GM18505 (cell line): ENCODE results near the gene KEL.

Experiments used
- ATAC-seq: cut with Tn5 transposase; IDR thresholded peaks from one replicate; pipeline ENCODE4 v1.9.1; 2021; ENCODE audit not compliant: unreplicated experiment
- POLR2A ChIP-seq: IDR thresholded peaks from 4 replicates; pipeline ENCODE4 v1.6.1; 2011; ENCODE audit warnings: borderline replicate concordance; ENCODE audit not compliant: insufficient read depth, insufficient read length; ENCODE audit errors: extremely low read depth

KEL gene

DNA sequence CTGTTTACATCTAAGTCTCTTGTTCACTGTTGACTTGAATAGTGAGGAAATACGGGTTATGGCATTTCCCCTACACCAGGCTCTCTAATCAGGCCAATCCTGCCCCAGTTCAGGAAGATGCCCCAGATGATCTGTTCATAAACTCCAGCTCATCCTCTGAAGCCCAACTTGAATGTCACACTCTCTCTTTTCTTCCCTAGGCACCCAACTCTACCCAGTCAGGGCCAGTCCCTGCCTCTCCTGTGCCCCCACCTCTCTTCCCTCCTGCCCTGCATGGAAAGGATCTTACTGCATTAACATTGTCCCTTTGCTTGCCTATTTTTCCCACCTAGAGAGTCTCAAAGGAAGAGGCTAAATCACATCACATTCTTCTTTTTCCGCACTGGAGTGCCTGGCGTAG is 66.0 kb downstream of the KEL start:
- TF ChIP-seq POLR2A, result no peak
- no peak for ATAC-seq

DNA sequence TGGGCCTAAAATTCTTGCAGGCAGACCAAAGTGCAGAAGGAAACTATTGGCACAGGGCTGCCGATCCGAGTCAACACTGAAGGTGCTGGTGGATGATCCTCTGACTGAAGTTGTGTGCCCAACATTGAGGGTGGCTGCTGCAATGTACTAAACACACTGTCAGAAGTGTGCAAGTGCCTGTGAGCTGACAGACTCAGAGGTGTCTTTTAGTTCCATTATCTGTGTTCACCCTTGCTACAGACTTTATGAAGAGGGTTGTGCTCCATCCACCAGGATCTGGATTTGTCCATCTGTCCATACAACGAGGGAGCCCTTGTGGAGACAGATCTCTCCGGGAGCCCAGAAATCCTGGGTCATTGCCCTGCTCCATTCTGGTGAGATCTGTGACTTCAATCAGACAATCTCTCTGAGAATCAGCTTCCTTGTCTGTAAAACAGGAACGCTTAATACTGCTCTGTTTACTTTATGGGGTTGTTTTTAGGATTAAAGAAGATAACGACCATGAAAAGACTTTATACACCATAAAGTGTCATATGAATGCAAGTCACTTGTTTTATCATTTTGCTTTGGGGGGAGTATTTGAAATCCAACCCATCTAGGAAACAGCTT is 67.1 kb downstream of the KEL start:
- ATAC-seq, result no peak
- no peak for TF ChIP-seq POLR2A

DNA sequence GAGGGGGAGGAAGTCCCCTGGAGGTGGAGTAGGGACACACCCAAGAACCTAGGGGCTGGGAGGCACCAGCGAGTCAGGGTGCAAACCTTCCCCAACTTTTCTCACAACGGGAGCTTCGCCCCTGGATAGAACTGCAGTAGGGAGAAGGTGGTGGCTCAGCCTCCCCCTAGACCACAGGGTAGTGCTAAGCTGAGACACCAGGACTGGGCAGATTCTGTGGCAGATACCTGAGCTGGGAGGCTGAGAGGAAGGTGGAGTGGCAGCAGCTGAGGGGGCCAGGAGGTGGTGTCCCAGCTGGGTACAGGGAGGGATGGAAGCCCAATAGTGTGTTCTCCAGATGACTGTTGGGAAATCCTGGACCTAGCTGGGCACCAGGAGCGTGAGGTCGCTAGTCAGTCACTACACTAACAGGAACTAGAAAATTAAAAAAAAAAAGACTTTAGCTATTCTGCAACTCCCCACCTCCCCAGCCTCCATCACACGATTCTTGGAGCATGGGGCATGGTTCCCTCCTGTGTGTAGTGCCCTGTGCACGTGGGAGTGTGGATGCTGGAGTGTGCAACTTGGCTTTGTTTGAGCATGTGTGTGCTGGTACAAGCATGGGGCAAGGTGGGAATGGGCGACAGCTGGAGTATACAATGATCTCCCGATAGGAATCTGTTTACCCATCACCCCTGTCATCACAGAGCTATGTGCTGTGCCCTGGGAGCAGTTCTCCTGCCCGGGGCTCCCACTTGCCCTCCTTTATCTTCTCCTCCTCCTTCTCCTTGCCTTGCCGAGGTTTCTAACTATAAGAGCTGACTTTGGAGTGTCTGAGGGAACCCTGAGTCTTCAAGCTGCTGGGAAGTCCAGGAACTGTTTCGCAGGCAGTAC is 67.8 kb downstream of the KEL start:
- no peak for TF ChIP-seq POLR2A
- no peak for ATAC-seq

DNA sequence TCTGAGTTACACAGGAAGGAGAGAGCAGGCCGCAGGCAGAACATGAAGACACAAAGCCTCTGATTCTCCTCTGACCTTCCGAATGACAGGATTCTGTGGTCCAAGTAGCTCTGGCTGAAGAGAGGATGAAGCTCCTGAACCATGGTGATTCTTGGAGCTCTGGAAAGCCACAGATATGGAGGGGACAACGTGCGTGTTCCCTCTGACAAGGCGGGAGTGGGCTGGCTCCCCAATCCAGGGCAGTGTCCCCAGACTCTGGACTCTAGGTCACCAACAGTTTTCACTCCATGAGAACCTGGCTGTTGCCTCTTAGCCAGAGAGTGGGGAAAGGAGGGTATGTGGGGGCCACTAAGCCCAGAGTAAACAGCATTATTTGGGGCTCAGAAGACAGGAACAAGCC is 69.2 kb downstream of the KEL start:
- TF ChIP-seq POLR2A, result no peak
- ATAC-seq, result no peak

DNA sequence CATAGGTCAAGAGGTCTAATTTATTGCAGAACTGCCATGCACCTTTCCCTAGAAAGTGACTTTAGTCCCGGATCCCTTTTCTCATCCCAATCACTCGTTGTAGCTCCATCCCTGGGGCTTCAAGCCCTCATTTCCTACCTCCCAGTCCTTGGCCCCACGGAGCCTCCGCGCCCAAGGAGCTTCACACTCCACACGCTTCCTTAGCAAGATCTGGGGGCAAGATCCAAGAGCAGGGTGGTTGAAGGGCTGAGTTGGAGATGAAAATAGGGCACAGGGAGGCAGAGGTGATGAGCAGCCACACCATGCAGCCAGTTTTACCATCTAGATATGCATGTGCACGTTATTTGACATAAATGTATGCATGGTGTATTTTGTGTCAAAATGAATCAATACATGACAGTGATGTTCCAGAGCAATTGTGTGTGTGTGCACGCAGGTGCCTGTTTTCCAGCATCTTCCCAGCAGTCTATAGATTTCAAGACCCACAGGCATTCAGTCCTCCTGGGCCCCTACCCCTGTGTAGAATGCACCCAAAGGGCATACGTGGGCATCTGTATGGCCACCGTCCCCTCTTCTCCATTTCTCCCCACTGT is 70.6 kb downstream of the KEL start:
- TF ChIP-seq POLR2A, result no peak
- no peak for ATAC-seq
